HepG2 (cell line): ENCODE measurements around the gene UACA. TPM values are rescaled to one million over a fixed set of nuclear protein-coding genes. Genes with fewer than 3 reads are reported as not detected.

Experiments used
- ELF3 ChIP-seq: IDR thresholded peaks from 2 replicates; pipeline ENCODE4 v1.6.1; 2016; ENCODE audit warnings: missing genetic modification reagents, missing compliant biosample characterization
- GATAD2A ChIP-seq: IDR thresholded peaks from 2 replicates; pipeline ENCODE4 v1.6.1; 2016
- RARA ChIP-seq: IDR thresholded peaks from 2 replicates; pipeline ENCODE4 v1.6.1; 2016; ENCODE audit warnings: missing genetic modification reagents, missing compliant biosample characterization
- ZNF20 ChIP-seq: sonication (generic); formaldehyde crosslinking; IDR thresholded peaks from 2 replicates; pipeline ENCODE4 v1.4.0; 2020; ENCODE audit warnings: mild to moderate bottlenecking, moderate library complexity, missing genetic modification reagents
- polyA plus RNA-seq, 8 experiments: library from polyadenylated mRNA; depleted of rRNA in 3 of 8; stranded (reverse) in 7 of 8; unstranded in 1 of 8; fragments of >200 nt; fragmentation: Illumina TruSeq in 4 of 8; extraction: Trizol in 4 of 8; gene quantifications; 2 replicates each; pipeline versions ENCODE4 v1.2.1 to v1.2.3, GENCODE V29; 2011 to 2016; ENCODE audit warnings: low read depth in 4 of 8, missing spikeins in 1 of 8, mixed read lengths in 1 of 8; ENCODE audit not compliant: insufficient read depth in 1 of 8
- total RNA-seq, 5 experiments: library from RNA; depleted of rRNA; stranded (reverse); fragments of >200 nt; fragmentation: Illumina TruSeq; extraction: Trizol; gene quantifications; 2 replicates each; pipeline ENCODE4 v1.2.3, GENCODE V29; 2016; ENCODE audit warnings: low read depth in 1 of 5
- TF ChIP-seq, protein P1 (sequence below): IDR thresholded peaks from 2 replicates; pipeline ENCODE4 v1.6.1; 2016; ENCODE audit warnings: missing compliant biosample characterization, missing genetic modification reagents, borderline replicate concordance
- TF ChIP-seq, protein P2 (sequence below): sonication (generic); IDR thresholded peaks from 2 replicates; pipeline ENCODE4 v1.6.1; 2016; ENCODE audit warnings: low read depth, borderline replicate concordance
- TF ChIP-seq, protein P3 (sequence below): sonication (generic); formaldehyde crosslinking; conservative IDR thresholded peaks from 2 replicates; pipeline ENCODE4 v1.4.0; 2020; ENCODE audit warnings: mild to moderate bottlenecking, missing genetic modification reagents, moderate library complexity

The UACA gene
- total and polyA plus RNA-seq, 2 of the 13 experiments (the other 11 are each of a cell fraction or from before 2014, with no cell fraction given): 17.8 to 39.2 TPM

DNA sequence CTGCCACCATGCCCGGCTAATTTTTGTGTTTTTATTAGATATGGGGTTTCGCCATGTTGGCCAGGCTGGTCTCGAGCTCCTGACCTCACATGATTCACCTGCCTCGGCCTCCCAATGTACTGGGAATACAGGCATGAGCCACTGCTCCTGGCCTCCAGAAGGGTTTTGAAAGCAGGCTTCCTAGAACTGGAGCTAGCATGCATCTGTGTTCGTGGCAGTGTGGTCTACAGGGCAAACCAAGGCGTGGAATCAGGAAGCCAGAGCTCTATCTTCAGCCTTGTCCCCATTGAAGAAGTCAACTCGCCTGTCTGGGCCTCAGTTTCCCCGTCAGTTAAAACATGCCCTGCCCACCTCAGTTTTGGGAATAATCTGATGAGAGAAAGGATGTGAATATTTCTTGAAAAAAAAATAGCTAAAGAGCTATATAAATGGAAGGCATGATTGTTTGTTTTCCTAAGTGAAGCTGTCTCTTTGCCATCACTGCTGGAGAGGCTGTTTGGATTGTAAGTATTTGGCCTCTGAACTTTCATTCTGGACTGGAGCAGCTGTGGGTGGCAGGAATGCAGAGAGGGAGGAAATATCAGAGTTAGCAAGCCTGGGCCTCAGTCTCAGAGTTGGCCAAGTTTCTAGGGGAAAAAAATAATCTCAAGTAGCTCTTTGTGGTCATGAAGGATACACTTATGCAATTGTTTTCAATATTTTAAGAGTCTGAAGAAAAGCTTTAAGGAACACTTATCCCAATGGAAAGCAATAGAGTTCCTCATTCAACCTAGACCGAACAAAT, 36.5 kb upstream of the UACA start (continued):
- TF ChIP-seq, protein P1, sequence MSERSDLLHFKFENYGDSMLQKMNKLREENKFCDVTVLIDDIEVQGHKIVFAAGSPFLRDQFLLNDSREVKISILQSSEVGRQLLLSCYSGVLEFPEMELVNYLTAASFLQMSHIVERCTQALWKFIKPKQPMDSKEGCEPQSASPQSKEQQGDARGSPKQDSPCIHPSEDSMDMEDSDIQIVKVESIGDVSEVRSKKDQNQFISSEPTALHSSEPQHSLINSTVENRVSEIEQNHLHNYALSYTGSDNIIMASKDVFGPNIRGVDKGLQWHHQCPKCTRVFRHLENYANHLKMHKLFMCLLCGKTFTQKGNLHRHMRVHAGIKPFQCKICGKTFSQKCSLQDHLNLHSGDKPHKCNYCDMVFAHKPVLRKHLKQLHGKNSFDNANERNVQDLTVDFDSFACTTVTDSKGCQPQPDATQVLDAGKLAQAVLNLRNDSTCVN (CRISPR knock-in tag): 0 out of 2 replicates have a peak, but pooled peaks have one; percentile 44
- TF ChIP-seq ZNF20 (CRISPR knock-in tag) (no peak), RARA (peak; percentile 29; the same call in 1 of the 2 replicates), ELF3 (CRISPR knock-in tag) (0 out of 2 replicates have a peak, but pooled peaks have one; percentile 21), GATAD2A (CRISPR knock-in tag) (0 out of 2 replicates have a peak, but pooled peaks have one; percentile 20)
- TF ChIP-seq, protein P2, sequence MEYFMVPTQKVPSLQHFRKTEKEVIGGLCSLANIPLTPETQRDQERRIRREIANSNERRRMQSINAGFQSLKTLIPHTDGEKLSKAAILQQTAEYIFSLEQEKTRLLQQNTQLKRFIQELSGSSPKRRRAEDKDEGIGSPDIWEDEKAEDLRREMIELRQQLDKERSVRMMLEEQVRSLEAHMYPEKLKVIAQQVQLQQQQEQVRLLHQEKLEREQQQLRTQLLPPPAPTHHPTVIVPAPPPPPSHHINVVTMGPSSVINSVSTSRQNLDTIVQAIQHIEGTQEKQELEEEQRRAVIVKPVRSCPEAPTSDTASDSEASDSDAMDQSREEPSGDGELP: peak; percentile 64; the same call in 1 of the 2 replicates
- TF ChIP-seq, protein P3, sequence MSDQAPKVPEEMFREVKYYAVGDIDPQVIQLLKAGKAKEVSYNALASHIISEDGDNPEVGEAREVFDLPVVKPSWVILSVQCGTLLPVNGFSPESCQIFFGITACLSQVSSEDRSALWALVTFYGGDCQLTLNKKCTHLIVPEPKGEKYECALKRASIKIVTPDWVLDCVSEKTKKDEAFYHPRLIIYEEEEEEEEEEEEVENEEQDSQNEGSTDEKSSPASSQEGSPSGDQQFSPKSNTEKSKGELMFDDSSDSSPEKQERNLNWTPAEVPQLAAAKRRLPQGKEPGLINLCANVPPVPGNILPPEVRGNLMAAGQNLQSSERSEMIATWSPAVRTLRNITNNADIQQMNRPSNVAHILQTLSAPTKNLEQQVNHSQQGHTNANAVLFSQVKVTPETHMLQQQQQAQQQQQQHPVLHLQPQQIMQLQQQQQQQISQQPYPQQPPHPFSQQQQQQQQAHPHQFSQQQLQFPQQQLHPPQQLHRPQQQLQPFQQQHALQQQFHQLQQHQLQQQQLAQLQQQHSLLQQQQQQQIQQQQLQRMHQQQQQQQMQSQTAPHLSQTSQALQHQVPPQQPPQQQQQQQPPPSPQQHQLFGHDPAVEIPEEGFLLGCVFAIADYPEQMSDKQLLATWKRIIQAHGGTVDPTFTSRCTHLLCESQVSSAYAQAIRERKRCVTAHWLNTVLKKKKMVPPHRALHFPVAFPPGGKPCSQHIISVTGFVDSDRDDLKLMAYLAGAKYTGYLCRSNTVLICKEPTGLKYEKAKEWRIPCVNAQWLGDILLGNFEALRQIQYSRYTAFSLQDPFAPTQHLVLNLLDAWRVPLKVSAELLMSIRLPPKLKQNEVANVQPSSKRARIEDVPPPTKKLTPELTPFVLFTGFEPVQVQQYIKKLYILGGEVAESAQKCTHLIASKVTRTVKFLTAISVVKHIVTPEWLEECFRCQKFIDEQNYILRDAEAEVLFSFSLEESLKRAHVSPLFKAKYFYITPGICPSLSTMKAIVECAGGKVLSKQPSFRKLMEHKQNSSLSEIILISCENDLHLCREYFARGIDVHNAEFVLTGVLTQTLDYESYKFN (CRISPR knock-in tag): peak; percentile 44; the same call in 1 of the 2 replicates
- TF ChIP-seq, all 625 proteins: peak for 18
